Skeletal muscle satellite cell (primary cell): Measurements from ENCODE around the gene ACSL6.
"Not testable (repeated sequence)": the region's sequence is repeated elsewhere in the genome, so short reads cannot be mapped to it uniquely, and the experiment has no call there.

Experiments
- H3K27me3 ChIP-seq: 2 replicates; pipeline ENCODE4 v1.7.0; 2013; ENCODE audit warnings: low read length; ENCODE audit not compliant: control insufficient read depth, insufficient read depth
- H3K36me3 ChIP-seq: 2 replicates; pipeline ENCODE4 v1.7.0; 2013; ENCODE audit warnings: mild to moderate bottlenecking, control low read depth, low read length; ENCODE audit not compliant: insufficient read depth
- H3K4me1 ChIP-seq: 2 replicates; pipeline ENCODE4 v1.7.0; 2013; ENCODE audit warnings: low read length; ENCODE audit not compliant: control insufficient read depth, insufficient read depth
- H3K4me2 ChIP-seq: 2 replicates; pipeline ENCODE4 v1.7.0; 2013; ENCODE audit warnings: mild to moderate bottlenecking, low read length
- H3K4me3 ChIP-seq: 2 replicates; pipeline ENCODE4 v1.7.0; 2013; ENCODE audit warnings: low read length
- H3K9ac ChIP-seq: 2 replicates; pipeline ENCODE4 v1.7.0; 2013; ENCODE audit warnings: mild to moderate bottlenecking, low read depth, low read length, moderate library complexity
- H3K9me3 ChIP-seq: replicated peaks from 2 replicates; pipeline ENCODE4 v1.7.0; 2013; ENCODE audit warnings: mild to moderate bottlenecking, control low read depth, low read length

Gene ACSL6

DNA sequence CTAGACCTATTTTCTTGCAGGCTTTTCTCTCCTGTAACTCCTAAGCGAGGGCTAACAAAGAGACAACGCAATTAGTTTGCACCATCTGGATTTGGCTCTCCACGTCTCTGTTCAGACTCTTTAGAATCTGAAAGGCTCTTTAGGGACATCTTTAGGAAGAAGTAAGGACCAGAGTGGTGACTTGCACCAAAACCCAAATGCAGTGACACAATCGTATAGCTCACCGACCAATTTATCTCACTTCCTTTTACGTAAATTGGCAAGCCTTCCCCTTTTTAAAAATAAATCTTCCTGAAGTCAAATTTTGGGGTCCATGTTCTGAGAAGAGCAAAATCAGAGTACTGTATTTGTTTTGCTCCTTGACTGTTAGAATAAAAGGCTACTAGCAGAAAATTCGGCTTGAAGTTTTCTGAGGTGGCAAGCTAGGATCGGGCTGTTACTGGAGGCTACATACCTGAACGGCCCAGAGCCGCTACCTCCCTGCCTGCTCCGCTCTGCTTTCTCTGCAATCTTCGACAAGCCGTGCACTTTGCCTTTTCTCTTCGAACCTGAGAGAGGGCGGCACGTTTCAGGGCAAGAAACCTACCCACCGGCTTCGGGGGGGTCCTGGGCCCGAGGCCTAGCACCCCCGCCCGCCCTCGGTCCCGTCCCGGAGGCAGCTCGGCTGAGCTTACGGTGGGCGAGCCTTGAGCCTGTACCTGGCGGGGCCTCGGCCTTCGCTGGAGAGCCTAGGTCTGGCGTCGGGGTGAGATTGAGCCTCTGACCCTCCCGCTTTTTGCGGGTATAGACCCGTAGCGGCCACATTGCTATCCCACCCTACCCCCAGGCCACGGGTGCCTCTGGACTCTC is 66.5 kb downstream of the ACSL6 start:
- Histone ChIP-seq H3K9me3 (no peaks in the 10 kb centered on the region), H3K9ac (no peak overlapping the region), H3K4me3 (no peak overlapping the region), H3K4me2 (no peak overlapping the region), H3K4me1 (no peaks in the 10 kb centered on the region), H3K36me3 (no peaks in the 10 kb centered on the region), H3K27me3 (peaks cover 32% of the 10 kb centered on the region)

GRCh38 chr5:131943916-131944315 is 67.5 kb downstream of the ACSL6 start:
- no peaks in the 10 kb centered on the region for H3K4me1 ChIP-seq
- no peaks in the 10 kb centered on the region for H3K36me3 ChIP-seq
- H3K4me2 ChIP-seq, result no peak overlapping the region
- no peak overlapping the region for H3K9ac ChIP-seq
- no peaks in the 10 kb centered on the region for H3K9me3 ChIP-seq
- H3K4me3 ChIP-seq, result no peak overlapping the region
- peaks cover 33% of the 10 kb centered on the region for H3K27me3 ChIP-seq

DNA sequence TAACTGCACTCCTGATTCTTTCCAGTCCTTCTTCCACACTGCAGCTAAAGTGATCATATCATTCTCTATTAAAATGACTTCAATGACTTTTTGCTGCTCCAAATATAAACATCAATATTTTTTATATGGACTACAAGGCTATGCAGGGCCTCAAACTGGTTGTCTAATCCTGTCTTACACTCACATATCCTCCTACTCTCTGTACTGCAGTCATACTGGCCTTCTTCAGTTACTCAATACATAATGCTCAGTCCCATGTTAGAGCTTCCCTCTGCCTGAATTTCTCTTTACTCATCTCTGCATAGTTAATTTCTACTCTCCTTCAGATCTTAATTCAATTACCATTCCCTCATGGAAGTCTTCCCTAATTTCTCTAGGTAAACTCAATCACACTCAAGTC is 69.4 kb downstream of the ACSL6 start:
- H3K4me3 ChIP-seq, result no peak overlapping the region
- peaks cover 27% of the 10 kb centered on the region for H3K27me3 ChIP-seq
- no peaks in the 10 kb centered on the region for H3K4me1 ChIP-seq
- no peak overlapping the region for H3K4me2 ChIP-seq
- no peaks in the 10 kb centered on the region for H3K9me3 ChIP-seq
- H3K36me3 ChIP-seq, result no peaks in the 10 kb centered on the region
- no peak overlapping the region for H3K9ac ChIP-seq

GRCh38 chr5:131939690-131940345 is 71.6 kb downstream of the ACSL6 start:
- Histone ChIP-seq H3K4me3 (no peak overlapping the region), H3K9ac (no peak overlapping the region), H3K27me3 (peaks cover 34% of the 10 kb centered on the region), H3K4me2 (no peak overlapping the region), H3K9me3 (no peaks in the 10 kb centered on the region), H3K36me3 (no peaks in the 10 kb centered on the region), H3K4me1 (no peaks in the 10 kb centered on the region)

DNA sequence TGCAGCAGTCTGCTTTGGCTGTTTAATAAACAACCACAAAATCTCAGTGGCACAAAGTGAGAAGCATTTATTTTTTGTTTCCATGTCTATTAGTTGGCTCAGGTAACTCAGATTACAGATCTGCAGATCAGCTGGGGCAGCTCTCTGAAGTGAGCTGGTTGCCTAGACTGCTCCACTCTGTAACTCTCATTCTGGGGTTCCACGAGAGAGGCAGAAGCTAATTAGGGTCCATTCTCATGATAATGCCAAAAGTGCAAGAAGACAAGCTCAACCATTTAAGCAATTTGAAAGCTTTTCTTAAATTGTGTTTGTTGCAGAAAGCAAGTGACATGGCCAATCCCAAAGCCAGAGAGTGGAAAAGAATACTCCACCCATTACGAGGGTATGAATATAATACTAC is 79.2 kb downstream of the ACSL6 start:
- Histone ChIP-seq H3K9ac (no peak overlapping the region), H3K36me3 (no peaks in the 10 kb centered on the region), H3K27me3 (peaks cover 20% of the 10 kb centered on the region), H3K4me1 (no peaks in the 10 kb centered on the region), H3K4me2 (no peak overlapping the region), H3K4me3 (no peak overlapping the region), H3K9me3 (no peaks in the 10 kb centered on the region)

DNA sequence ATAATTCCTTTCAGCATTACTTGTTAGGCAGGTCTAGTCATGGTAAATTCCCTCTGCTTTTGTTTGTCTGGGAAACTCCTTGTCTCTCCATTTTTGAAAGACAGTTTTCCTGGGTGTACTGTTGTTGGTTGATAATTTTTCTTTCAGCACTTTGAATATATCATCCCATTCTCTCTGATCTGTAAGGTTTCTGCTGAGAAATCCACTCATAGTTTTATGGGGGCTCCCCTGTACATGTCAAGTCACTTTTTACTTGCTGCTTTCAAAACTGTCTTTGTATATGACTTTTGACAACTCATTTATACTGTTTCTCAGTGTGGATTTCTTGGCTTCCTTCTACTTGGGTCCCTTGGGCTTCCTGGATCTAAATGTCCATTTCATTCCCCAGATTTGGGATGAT is 82.5 kb downstream of the ACSL6 start:
- Histone ChIP-seq H3K36me3 (no peaks in the 10 kb centered on the region), H3K4me2 (no peak overlapping the region), H3K4me1 (no peaks in the 10 kb centered on the region), H3K9ac (no peak overlapping the region), H3K9me3 (no peaks in the 10 kb centered on the region), H3K27me3 (peaks cover 13% of the 10 kb centered on the region), H3K4me3 (no peak overlapping the region)

DNA sequence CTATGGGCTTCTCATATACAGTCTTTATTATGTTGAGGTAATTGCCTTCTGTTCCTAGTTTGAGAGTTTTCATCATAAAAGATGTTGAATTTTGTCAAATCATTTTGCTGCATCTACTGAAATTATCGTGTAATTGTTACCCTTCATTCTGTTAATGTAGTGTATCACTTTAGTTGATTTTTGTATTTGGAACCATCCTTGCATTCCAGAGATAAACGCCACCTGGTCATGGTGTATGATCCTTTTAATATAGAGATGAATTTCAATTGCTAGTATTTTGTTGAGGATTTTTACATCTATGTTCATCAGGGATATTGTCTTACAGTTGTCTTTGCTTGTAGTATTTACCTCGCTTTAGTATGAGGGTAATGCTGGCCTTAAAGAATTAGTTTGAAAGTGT is 85.3 kb downstream of the ACSL6 start:
- Histone ChIP-seq H3K4me1 (no peaks in the 10 kb centered on the region), H3K4me3 (no peak overlapping the region), H3K9me3 (no peaks in the 10 kb centered on the region), H3K36me3 (no peaks in the 10 kb centered on the region), H3K9ac (no peak overlapping the region), H3K27me3 (no peaks in the 10 kb centered on the region), H3K4me2 (no peak overlapping the region)

- H3K36me3 ChIP-seq, result no peaks in the 10 kb centered on the region
- H3K4me1 ChIP-seq, result no peaks in the 10 kb centered on the region
- no peak overlapping the region for H3K9ac ChIP-seq
- no peak overlapping the region for H3K4me2 ChIP-seq
- peaks cover 22% of the 10 kb centered on the region for H3K27me3 ChIP-seq
- H3K4me3 ChIP-seq, result no peak overlapping the region
- H3K9me3 ChIP-seq, result no peaks in the 10 kb centered on the region
Measured at GRCh38 chr5:131916481-131916880, 95.0 kb downstream of the ACSL6 start.

DNA sequence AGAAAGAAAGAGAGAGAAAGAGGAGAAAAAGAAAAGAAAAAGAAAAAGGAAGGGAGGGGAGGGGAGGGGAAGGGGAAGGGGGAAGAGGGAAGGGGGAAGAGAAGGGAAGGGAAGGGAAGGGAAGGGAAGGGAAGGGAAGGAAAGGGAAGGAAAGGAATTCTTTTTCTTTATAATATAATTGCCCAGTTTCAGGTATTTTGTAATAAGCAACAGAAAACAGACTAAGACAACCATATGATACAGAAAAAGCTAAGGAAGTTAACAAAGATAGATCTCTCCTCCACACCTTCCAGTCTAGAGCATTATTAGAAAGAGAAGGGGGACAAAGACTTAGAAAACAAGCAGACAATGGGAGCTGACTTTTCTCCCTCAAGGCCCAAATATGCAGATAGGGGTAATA is 97.0 kb downstream of the ACSL6 start:
- Histone ChIP-seq H3K4me2 (no peak overlapping the region), H3K36me3 (no peaks in the 10 kb centered on the region), H3K9ac (no peak overlapping the region), H3K4me3 (no peak overlapping the region), H3K27me3 (peaks cover 22% of the 10 kb centered on the region), H3K4me1 (no peaks in the 10 kb centered on the region), H3K9me3 (no peaks in the 10 kb centered on the region)

GRCh38 chr5:131913603-131914002 is 97.9 kb downstream of the ACSL6 start:
- Histone ChIP-seq H3K9me3 (no peaks in the 10 kb centered on the region), H3K9ac (no peak overlapping the region), H3K4me3 (no peak overlapping the region), H3K27me3 (peaks cover 22% of the 10 kb centered on the region), H3K36me3 (no peaks in the 10 kb centered on the region), H3K4me1 (no peaks in the 10 kb centered on the region), H3K4me2 (no peak overlapping the region)

DNA sequence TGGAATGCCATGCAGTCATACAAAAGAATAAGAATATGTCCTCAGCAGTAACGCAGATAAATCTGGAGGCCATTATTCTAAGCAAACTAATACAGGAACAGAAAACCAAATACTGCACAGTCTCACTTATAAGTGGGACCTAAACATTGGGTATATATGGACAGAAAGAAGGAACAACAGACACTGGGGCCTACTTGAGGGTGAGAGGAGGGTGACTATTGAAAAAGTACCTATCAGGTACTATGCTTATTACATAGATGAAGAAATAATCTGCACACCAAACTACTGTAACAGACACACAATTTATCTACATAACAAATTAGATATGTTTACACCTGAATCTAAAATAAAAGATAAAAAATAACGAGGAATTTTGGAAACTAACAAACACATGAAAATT is 104.8 kb downstream of the ACSL6 start:
- Histone ChIP-seq H3K36me3 (no peaks in the 10 kb centered on the region), H3K9me3 (no peaks in the 10 kb centered on the region), H3K9ac (no peak overlapping the region), H3K4me3 (no peak overlapping the region), H3K4me1 (no peaks in the 10 kb centered on the region), H3K27me3 (no peaks in the 10 kb centered on the region), H3K4me2 (no peak overlapping the region)

GRCh38 chr5:131902266-131902665 is 109.2 kb downstream of the ACSL6 start:
- not testable (repeated sequence) for H3K27me3 ChIP-seq, H3K4me3 ChIP-seq, H3K4me1 ChIP-seq, H3K9me3 ChIP-seq, H3K4me2 ChIP-seq, H3K9ac ChIP-seq, H3K36me3 ChIP-seq
